NOMO-1 (cell line): ENCODE measurements around the gene NAA10.

Experiments
- DNase-seq, 2 experiments: peaks; one replicate each; lab custom pipeline; 2025; ENCODE audit not compliant: unreplicated experiment in 2 of 2; lab: John Stamatoyannopoulos, UW

NAA10 gene

GRCh38 chrX:153967536-153968224 lies 32.8 kb upstream of the NAA10 start:
- DNase-seq: peak; percentile 29 to 40

- no peak for DNase-seq
Observed at GRCh38 chrX:153966841-153967535, 32.2 kb upstream of the NAA10 start.

GRCh38 chrX:153966283-153966688 lies 31.4 kb upstream of the NAA10 start:
- DNase-seq: no peak

GRCh38 chrX:153965406-153965805 lies 30.6 kb upstream of the NAA10 start:
- no peak for DNase-seq

GRCh38 chrX:153964105-153964504 lies 29.3 kb upstream of the NAA10 start:
- no peak for DNase-seq

GRCh38 chrX:153963546-153963945 lies 28.7 kb upstream of the NAA10 start:
- no peak for DNase-seq

GRCh38 chrX:153961292-153961691 lies 26.5 kb upstream of the NAA10 start:
- DNase-seq: no peak

- no peak for DNase-seq
Observed at GRCh38 chrX:153960786-153961185, 25.9 kb upstream of the NAA10 start.

GRCh38 chrX:153960077-153960476 lies 25.2 kb upstream of the NAA10 start:
- no peak for DNase-seq

- DNase-seq: no peak
Observed at GRCh38 chrX:153959649-153960048, 24.8 kb upstream of the NAA10 start.

GRCh38 chrX:153958605-153959004 lies 23.8 kb upstream of the NAA10 start:
- no peak for DNase-seq

- DNase-seq: no peak
Observed at GRCh38 chrX:153957224-153957623, 22.4 kb upstream of the NAA10 start.

- DNase-seq: no peak
Observed at GRCh38 chrX:153956044-153956907, 21.4 kb upstream of the NAA10 start.

- DNase-seq: no peak
Observed at GRCh38 chrX:153955228-153955732, 20.4 kb upstream of the NAA10 start.

GRCh38 chrX:153954558-153955227 lies 19.9 kb upstream of the NAA10 start:
- no peak for DNase-seq

- DNase-seq: no peak
Observed at GRCh38 chrX:153953892-153954557, 19.2 kb upstream of the NAA10 start.

GRCh38 chrX:153953342-153953830 lies 18.5 kb upstream of the NAA10 start:
- peak; percentile 12 to 30 for DNase-seq

GRCh38 chrX:153952373-153953026 lies 17.7 kb upstream of the NAA10 start:
- no peak for DNase-seq

GRCh38 chrX:153951683-153952372 lies 17.0 kb upstream of the NAA10 start:
- DNase-seq: no peak
